ENCODE results near the gene ZNF205.
"Not testable (repeated sequence)": the region's sequence is repeated elsewhere in the genome, so short reads cannot be mapped to it uniquely, and the experiment has no call there.

The ZNF205 gene

DNA sequence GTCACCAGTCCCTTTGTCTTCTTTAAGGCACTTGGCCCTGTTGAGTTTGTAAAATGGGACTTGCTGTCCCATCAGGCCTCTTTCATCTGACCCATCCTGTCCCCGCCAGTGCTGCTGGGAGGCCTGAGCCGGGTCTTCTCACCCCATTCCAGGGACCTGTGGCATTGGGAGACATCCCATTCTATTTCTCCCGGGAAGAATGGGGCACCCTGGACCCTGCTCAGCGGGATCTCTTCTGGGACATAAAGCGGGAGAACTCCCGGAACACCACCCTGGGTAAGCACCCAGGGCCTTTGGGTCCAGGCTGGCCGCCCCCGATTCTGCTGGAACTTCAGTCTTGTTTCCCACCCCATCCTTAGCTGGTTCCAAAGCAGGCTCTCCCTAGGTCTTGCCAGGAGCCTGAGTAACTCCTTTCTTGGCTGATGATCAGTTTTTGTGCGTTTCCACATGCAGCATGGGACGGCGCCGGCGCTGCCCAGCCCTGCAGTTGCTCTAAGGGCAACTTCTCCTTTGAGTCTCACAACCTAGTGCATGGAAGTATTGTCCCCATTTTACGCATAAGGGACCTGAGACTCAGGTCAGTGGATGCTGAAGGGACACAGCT lies 26.5 kb downstream of the ZNF205 start:
- peaks cover 16 to 17% of the 10 kb centered on the region in 2 experiments for H3K4me1 ChIP-seq (ENCODE audit: control insufficient read depth in 1 of 2, insufficient read depth in 1 of 2, low read depth in 1 of 2, low read length in 1 of 2)
- no peaks in the 10 kb centered on the region for H3K27me3 ChIP-seq
- no peak overlapping the region for H3K27ac ChIP-seq
- TF ChIP-seq, protein P1, sequence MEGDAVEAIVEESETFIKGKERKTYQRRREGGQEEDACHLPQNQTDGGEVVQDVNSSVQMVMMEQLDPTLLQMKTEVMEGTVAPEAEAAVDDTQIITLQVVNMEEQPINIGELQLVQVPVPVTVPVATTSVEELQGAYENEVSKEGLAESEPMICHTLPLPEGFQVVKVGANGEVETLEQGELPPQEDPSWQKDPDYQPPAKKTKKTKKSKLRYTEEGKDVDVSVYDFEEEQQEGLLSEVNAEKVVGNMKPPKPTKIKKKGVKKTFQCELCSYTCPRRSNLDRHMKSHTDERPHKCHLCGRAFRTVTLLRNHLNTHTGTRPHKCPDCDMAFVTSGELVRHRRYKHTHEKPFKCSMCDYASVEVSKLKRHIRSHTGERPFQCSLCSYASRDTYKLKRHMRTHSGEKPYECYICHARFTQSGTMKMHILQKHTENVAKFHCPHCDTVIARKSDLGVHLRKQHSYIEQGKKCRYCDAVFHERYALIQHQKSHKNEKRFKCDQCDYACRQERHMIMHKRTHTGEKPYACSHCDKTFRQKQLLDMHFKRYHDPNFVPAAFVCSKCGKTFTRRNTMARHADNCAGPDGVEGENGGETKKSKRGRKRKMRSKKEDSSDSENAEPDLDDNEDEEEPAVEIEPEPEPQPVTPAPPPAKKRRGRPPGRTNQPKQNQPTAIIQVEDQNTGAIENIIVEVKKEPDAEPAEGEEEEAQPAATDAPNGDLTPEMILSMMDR (IDR thresholded peaks at IDR 0.05), result no peak
- no peaks in the 10 kb centered on the region for H3K9me3 ChIP-seq
- peaks cover 64% of the 10 kb centered on the region for H3K36me3 ChIP-seq
- H3K4me3 ChIP-seq (ENCODE audit: low read depth in 1 of 2, low read length in 1 of 2), result no peak overlapping the region

- not testable (repeated sequence) for H3K4me3 ChIP-seq (ENCODE audit: low read depth in 1 of 2, low read length in 1 of 2); H3K27me3 ChIP-seq; H3K27ac ChIP-seq; H3K9me3 ChIP-seq
- Histone ChIP-seq H3K36me3 (peaks cover 64% of the 10 kb centered on the region), H3K4me1 (ENCODE audit: control insufficient read depth in 1 of 2, insufficient read depth in 1 of 2, low read depth in 1 of 2, low read length in 1 of 2) (peaks cover 12% of the 10 kb centered on the region in 2 experiments)
Measured at GRCh38 chr16:3139561-3139960, 27.2 kb downstream of the ZNF205 start.

GRCh38 chr16:3140603-3141427 lies 28.4 kb downstream of the ZNF205 start:
- no peaks in the 10 kb centered on the region for H3K9me3 ChIP-seq
- H3K27me3 ChIP-seq, result no peaks in the 10 kb centered on the region
- peaks cover 4 to 5% of the 10 kb centered on the region in 2 experiments for H3K4me1 ChIP-seq (ENCODE audit: control insufficient read depth in 1 of 2, insufficient read depth in 1 of 2, low read depth in 1 of 2, low read length in 1 of 2)
- no peak overlapping the region for H3K27ac ChIP-seq
- TF ChIP-seq, protein P1 (IDR thresholded peaks at IDR 0.05), result no peak
- H3K4me3 ChIP-seq (ENCODE audit: low read depth in 1 of 2, low read length in 1 of 2), result no peak overlapping the region
- H3K36me3 ChIP-seq, result peaks cover 64% of the 10 kb centered on the region

GRCh38 chr16:3141781-3142311 lies 29.5 kb downstream of the ZNF205 start:
- no peak overlapping the region for H3K27ac ChIP-seq
- no peaks in the 10 kb centered on the region for H3K27me3 ChIP-seq
- H3K9me3 ChIP-seq, result no peaks in the 10 kb centered on the region
- TF ChIP-seq, protein P1 (IDR thresholded peaks at IDR 0.05), result no peak
- peaks cover 64% of the 10 kb centered on the region for H3K36me3 ChIP-seq
- H3K4me1 ChIP-seq (ENCODE audit: control insufficient read depth in 1 of 2, insufficient read depth in 1 of 2, low read depth in 1 of 2, low read length in 1 of 2), result no peaks in the 10 kb centered on the region
- H3K4me3 ChIP-seq (ENCODE audit: low read depth in 1 of 2, low read length in 1 of 2), result no peak overlapping the region

DNA sequence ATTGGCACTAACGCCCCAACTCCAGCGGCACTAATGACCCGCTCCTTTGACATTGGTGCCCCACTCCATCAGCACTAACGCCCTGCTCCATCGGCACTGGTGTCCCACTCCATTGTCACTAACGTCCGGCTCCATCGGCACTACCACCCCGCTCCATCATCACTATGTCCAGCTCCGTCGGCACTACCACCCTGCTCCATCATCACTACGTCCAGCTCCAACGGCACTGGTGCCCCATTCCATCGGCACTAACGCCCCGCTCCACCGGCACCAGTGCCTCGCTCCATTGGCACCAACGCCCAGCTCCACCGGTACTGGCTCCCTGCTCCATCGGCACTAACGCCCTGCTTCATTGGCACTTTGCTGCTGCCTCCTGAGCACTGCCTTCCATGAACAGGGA lies 29.9 kb downstream of the ZNF205 start:
- no peaks in the 10 kb centered on the region for H3K4me1 ChIP-seq (ENCODE audit: control insufficient read depth in 1 of 2, insufficient read depth in 1 of 2, low read depth in 1 of 2, low read length in 1 of 2)
- H3K27me3 ChIP-seq, result no peaks in the 10 kb centered on the region
- H3K36me3 ChIP-seq, result peaks cover 59% of the 10 kb centered on the region
- TF ChIP-seq, protein P1 (IDR thresholded peaks at IDR 0.05), result no peak
- H3K4me3 ChIP-seq (ENCODE audit: low read depth in 1 of 2, low read length in 1 of 2), result no peak overlapping the region
- no peak overlapping the region for H3K27ac ChIP-seq
- no peaks in the 10 kb centered on the region for H3K9me3 ChIP-seq

- TF ChIP-seq, protein P1 (IDR thresholded peaks at IDR 0.05), result no peak
- Histone ChIP-seq H3K36me3 (peaks cover 55% of the 10 kb centered on the region), H3K27ac (no peak overlapping the region), H3K9me3 (no peaks in the 10 kb centered on the region), H3K4me1 (ENCODE audit: control insufficient read depth in 1 of 2, insufficient read depth in 1 of 2, low read depth in 1 of 2, low read length in 1 of 2) (no peaks in the 10 kb centered on the region), H3K27me3 (peaks cover 3% of the 10 kb centered on the region), H3K4me3 (ENCODE audit: low read depth in 1 of 2, low read length in 1 of 2) (no peak overlapping the region)
Measured at GRCh38 chr16:3142770-3143169, 30.4 kb downstream of the ZNF205 start.

All from neutrophil (primary cell).